ENCODE data around the gene CARS1. TPM values are rescaled to one million over a fixed set of nuclear protein-coding genes. Genes with fewer than 3 reads are reported as not detected.

CARS1 gene
- total and polyA plus RNA-seq, 2 experiments from 2014 or later, result 72.9 to 95.9 TPM

DNA sequence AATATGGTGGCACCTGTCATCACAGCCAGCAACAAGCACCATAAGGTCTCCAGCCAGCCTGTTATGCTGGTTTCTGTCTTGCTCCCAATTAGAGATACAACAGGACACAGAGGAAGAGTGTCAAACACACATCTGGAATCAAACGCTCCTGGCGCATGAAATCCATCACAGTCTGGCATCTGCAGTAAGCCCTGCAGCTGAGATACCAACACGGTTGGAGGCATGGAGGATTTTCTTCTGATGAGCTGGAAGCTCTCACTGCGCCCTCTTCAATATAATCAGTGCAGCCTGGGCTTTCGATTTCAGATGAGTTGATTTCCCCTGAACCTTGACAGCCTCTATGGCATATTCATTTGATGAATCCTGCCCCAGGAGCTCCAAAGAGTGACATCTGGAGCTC is 27.8 kb upstream of the CARS1 start:
- Mint-ChIP-seq H3K9me3 (no peaks in the 10 kb centered on the region), H3K4me3 (no peak overlapping the region), H3K27ac (no peak overlapping the region), H3K27me3 (ENCODE audit: insufficient read depth, low read depth, poor library complexity) (peaks cover 6% of the 10 kb centered on the region), H3K36me3 (ENCODE audit: low read depth) (no peaks in the 10 kb centered on the region; the same call in 2 of the 3 replicates), H3K4me1 (no peaks in the 10 kb centered on the region)
- Histone ChIP-seq H3K4me3 (no peak overlapping the region), H4K20me1 (replicated peaks; ENCODE audit: insufficient read depth) (no peaks in the 10 kb centered on the region), H2AFZ (no peak overlapping the region), H3F3A (replicated peaks; ENCODE audit: low read depth) (no peaks in the 10 kb centered on the region), H3K27ac (ENCODE audit: low read depth) (no peak overlapping the region), H3K79me2 (replicated peaks; ENCODE audit: insufficient read depth) (no peaks in the 10 kb centered on the region), H3K4me1 (ENCODE audit: insufficient read depth) (no peaks in the 10 kb centered on the region), H3K36me3 (ENCODE audit: insufficient read depth) (no peaks in the 10 kb centered on the region), H3K27me3 (ENCODE audit: insufficient read depth) (no peaks in the 10 kb centered on the region), H3K9me2 (ENCODE audit: insufficient read depth) (no peaks in the 10 kb centered on the region), H3K4me2 (no peak overlapping the region)
- ATAC-seq (no peak), DNase-seq (ENCODE audit: low spot score) (no peak)
- TF ChIP-seq ZNF331 (CRISPR knock-in tag; IDR thresholded peaks at IDR 0.05; ENCODE audit: low read depth) (no peak), STAT1 (IDR thresholded peaks at IDR 0.05; ENCODE audit: unreplicated experiment) (no peak), ZNF114 (CRISPR knock-in tag; IDR thresholded peaks at IDR 0.05) (no peak), EZH2 (IDR thresholded peaks at IDR 0.05; ENCODE audit: low read depth, unreplicated experiment) (no peak), ZNF462 (CRISPR knock-in tag; IDR thresholded peaks at IDR 0.05) (no peak), POLR2AphosphoS5 (IDR thresholded peaks at IDR 0.05; ENCODE audit: low read depth) (no peak), JUNB (IDR thresholded peaks at IDR 0.05; ENCODE audit: unreplicated experiment) (no peak)

- Histone ChIP-seq H2AFZ (no peak overlapping the region), H3K4me2 (no peak overlapping the region), H3K4me1 (ENCODE audit: insufficient read depth) (no peaks in the 10 kb centered on the region), H3K9me2 (ENCODE audit: insufficient read depth) (no peaks in the 10 kb centered on the region), H3F3A (replicated peaks; ENCODE audit: low read depth) (no peaks in the 10 kb centered on the region), H3K27me3 (ENCODE audit: insufficient read depth) (no peaks in the 10 kb centered on the region), H3K4me3 (no peak overlapping the region), H3K79me2 (replicated peaks; ENCODE audit: insufficient read depth) (no peaks in the 10 kb centered on the region), H3K36me3 (ENCODE audit: insufficient read depth) (no peaks in the 10 kb centered on the region), H4K20me1 (replicated peaks; ENCODE audit: insufficient read depth) (no peaks in the 10 kb centered on the region), H3K27ac (ENCODE audit: low read depth) (no peak overlapping the region)
- no peak overlapping the region for H3K4me3 Mint-ChIP-seq
- ATAC-seq (no peak), DNase-seq (ENCODE audit: low spot score) (no peak)
- no peaks in the 10 kb centered on the region; the same call in 2 of the 3 replicates for H3K36me3 Mint-ChIP-seq (ENCODE audit: low read depth)
- H3K4me1 Mint-ChIP-seq, result no peaks in the 10 kb centered on the region
- H3K27me3 Mint-ChIP-seq (ENCODE audit: insufficient read depth, low read depth, poor library complexity), result peaks cover 6% of the 10 kb centered on the region
- no peak overlapping the region for H3K27ac Mint-ChIP-seq
- no peaks in the 10 kb centered on the region for H3K9me3 Mint-ChIP-seq
- TF ChIP-seq STAT1 (IDR thresholded peaks at IDR 0.05; ENCODE audit: unreplicated experiment), result no peak
- no peak for TF ChIP-seq CREB1 (CRISPR knock-in tag; IDR thresholded peaks at IDR 0.05; ENCODE audit: low read depth)
- no peak for TF ChIP-seq ZNF331 (CRISPR knock-in tag; IDR thresholded peaks at IDR 0.05; ENCODE audit: low read depth)
- TF ChIP-seq NANOG (IDR thresholded peaks at IDR 0.05; ENCODE audit: borderline replicate concordance), result no peak
- TF ChIP-seq EZH2 (IDR thresholded peaks at IDR 0.05; ENCODE audit: low read depth, unreplicated experiment), result no peak
- no peak for TF ChIP-seq ZNF114 (CRISPR knock-in tag; IDR thresholded peaks at IDR 0.05)
- TF ChIP-seq POLR2AphosphoS5 (IDR thresholded peaks at IDR 0.05; ENCODE audit: low read depth), result no peak
- TF ChIP-seq EZH2phosphoT487 (IDR thresholded peaks at IDR 0.05; ENCODE audit: unreplicated experiment), result no peak
Measured at GRCh38 chr11:3083321-3083720, 26.1 kb upstream of the CARS1 start.

Measured in GM23338 (cell line).